GM12892 (cell line): ENCODE data around the gene P2RY14.

ENCODE experiments used
- POLR2A ChIP-seq: IDR thresholded peaks from 2 replicates; pipeline ENCODE4 v1.6.1; 2011; ENCODE audit warnings: low read depth, low read length, control low read depth
- POLR2AphosphoS5 ChIP-seq: IDR thresholded peaks from 2 replicates; pipeline ENCODE4 v1.6.1; 2011; ENCODE audit warnings: low read depth, low read length, control low read depth
- TAF1 ChIP-seq: IDR thresholded peaks from 2 replicates; pipeline ENCODE4 v1.6.1; 2011; ENCODE audit warnings: low read depth, mild to moderate bottlenecking, control low read depth, low read length, borderline replicate concordance

DNA sequence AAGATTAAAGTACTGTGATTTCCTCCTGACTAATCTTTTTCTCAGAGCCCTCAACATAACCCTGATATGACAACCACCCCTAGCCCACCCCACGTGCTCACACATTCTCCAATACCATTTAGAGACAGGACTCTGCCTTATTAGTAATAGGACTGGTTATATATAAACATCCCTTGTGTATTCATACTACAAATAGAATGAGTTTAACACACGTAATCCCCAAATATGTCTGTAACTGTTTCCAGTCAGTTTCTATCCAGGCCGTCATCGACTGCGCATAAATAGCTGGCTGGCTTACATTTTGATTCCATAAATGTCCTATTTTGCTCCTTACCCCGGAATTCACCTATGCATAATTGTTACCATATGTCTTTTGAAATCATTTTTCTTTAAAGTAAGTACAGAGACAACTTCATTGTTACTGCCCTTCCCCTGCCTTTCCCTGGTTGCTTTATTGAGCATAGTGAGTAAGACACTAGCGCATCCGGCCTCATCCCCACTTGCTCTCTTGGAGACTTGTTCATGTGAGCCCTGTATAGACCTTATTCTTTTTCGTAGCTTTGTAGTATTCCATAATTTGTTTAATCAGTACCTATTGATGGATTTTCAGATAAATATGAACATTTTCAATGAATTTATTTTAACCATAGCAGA lies 3.5 kb upstream of the P2RY14 start:
- TF ChIP-seq POLR2AphosphoS5 = no peak
- no peak for TF ChIP-seq POLR2A
- no peak for TF ChIP-seq TAF1
